Measurements from ENCODE around the gene ZMIZ1. TPM values are rescaled to one million over a fixed set of nuclear protein-coding genes. Genes with fewer than 3 reads are reported as not detected.

The ZMIZ1 gene
- total RNA-seq, 1 experiment from 2014 or later, result 23.5 TPM

DNA sequence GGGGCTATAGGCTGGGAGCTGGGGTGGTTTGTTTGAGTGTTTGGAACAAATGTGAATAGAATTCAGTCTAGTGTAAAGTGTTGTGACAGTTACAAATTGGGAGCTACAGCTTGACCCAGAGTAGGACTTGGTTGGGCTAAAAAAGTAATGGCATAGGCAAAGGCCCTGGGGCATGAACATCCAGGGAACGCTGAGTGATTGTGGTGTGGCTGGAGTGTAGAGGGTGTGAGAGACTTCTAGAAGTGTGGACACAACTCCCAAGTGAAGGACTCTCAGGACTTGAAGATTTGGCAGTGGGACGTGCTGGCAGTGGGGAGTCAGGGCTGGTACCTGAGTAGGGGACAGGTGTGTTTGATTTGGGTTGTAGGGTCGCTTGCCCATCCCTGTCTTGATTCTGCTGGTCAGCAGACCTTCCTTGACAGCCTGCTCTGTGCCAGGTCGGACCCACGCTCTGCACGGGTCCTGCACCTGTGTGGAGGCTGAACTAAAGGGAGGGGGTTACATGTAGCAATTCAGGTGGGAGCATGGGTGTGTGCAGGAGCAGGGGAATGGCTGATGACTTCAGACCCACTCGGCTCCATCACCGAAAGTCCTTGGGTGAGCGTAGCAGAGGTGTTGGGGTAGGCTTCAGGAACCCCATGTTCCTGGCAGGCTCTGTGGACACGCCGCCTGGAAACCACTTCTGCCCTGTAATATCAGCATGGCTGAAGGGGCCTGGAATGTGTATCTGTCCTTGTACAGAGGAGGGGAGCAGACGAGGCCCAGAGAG lies 43.3 kb downstream of the ZMIZ1 start:
- Mint-ChIP-seq H3K27ac (ENCODE audit: unreplicated experiment) (peak overlapping the region; percentile 52), H3K9me3 (ENCODE audit: low read depth, unreplicated experiment) (no peaks in the 10 kb centered on the region), H3K4me1 (ENCODE audit: low read depth, unreplicated experiment) (peaks cover 65% of the 10 kb centered on the region), H3K27me3 (ENCODE audit: unreplicated experiment) (no peaks in the 10 kb centered on the region), H3K4me3 (ENCODE audit: low read depth, unreplicated experiment) (peak overlapping the region; percentile 36), H3K36me3 (ENCODE audit: insufficient read depth, unreplicated experiment) (peaks cover 8% of the 10 kb centered on the region)
- TF ChIP-seq CTCF (IDR thresholded peaks at IDR 0.05; ENCODE audit: unreplicated experiment), result no peak
- CTCF ChIA-PET, result interaction anchor here (0.8 to 1.7 kb wide), 10 partner anchors 9 to 137 kb away, joined by 3 to 6 read pairs (median 4); no protein-coding TSS in a partner anchor
- intact Hi-C loops (cut with micrococcal nuclease; ENCODE audit: unreplicated experiment), result loop anchor here (5.0 kb wide), 1 partner anchor 40 kb away; no protein-coding TSS in a partner anchor
- no peak for DNase-seq
- no TSS peak for BruUV-seq (replicated peaks)

- H3K9me3 Mint-ChIP-seq (ENCODE audit: low read depth, unreplicated experiment), result no peaks in the 10 kb centered on the region
- H3K4me1 Mint-ChIP-seq (ENCODE audit: low read depth, unreplicated experiment), result peaks cover 68% of the 10 kb centered on the region
- CTCF ChIA-PET, result interaction anchor here (0.6 kb wide), 1 partner anchor 8 kb away, joined by 3 read pairs; no protein-coding TSS in a partner anchor
Observed at GRCh38 chr10:79112881-79113431, 44.2 kb downstream of the ZMIZ1 start.

GRCh38 chr10:79113827-79114226 lies 45.1 kb downstream of the ZMIZ1 start:
- intact Hi-C loops (cut with micrococcal nuclease; ENCODE audit: unreplicated experiment), result loop anchor here (5.0 kb wide), 1 partner anchor 42 kb away; no protein-coding TSS in a partner anchor
- H3K27ac Mint-ChIP-seq (ENCODE audit: unreplicated experiment), result peak overlapping the region; percentile 52
- no peaks in the 10 kb centered on the region for H3K27me3 Mint-ChIP-seq (ENCODE audit: unreplicated experiment)
- peaks cover 66% of the 10 kb centered on the region for H3K4me1 Mint-ChIP-seq (ENCODE audit: low read depth, unreplicated experiment)
- H3K36me3 Mint-ChIP-seq (ENCODE audit: insufficient read depth, unreplicated experiment), result peaks cover 8% of the 10 kb centered on the region
- DNase-seq, result no peak
- BruUV-seq (replicated peaks), result no TSS peak
- CTCF ChIA-PET, result interaction anchor here (0.5 to 0.7 kb wide), 2 partner anchors 40 to 1084 kb away, joined by 3 to 5 read pairs; partner anchors contain the start of gene POLR3A
- H3K9me3 Mint-ChIP-seq (ENCODE audit: low read depth, unreplicated experiment), result no peaks in the 10 kb centered on the region
- TF ChIP-seq CTCF (IDR thresholded peaks at IDR 0.05; ENCODE audit: unreplicated experiment), result no peak
- H3K4me3 Mint-ChIP-seq (ENCODE audit: low read depth, unreplicated experiment), result no peak overlapping the region

More at GRCh38 chr10:79112881-79113431, 44.2 kb downstream of the ZMIZ1 start:
- no peaks in the 10 kb centered on the region for H3K27me3 Mint-ChIP-seq (ENCODE audit: unreplicated experiment)
- peak overlapping the region; percentile 38 for H3K4me3 Mint-ChIP-seq (ENCODE audit: low read depth, unreplicated experiment)
- H3K27ac Mint-ChIP-seq (ENCODE audit: unreplicated experiment), result peak overlapping the region; percentile 52
- BruUV-seq (replicated peaks), result no TSS peak
- peaks cover 8% of the 10 kb centered on the region for H3K36me3 Mint-ChIP-seq (ENCODE audit: insufficient read depth, unreplicated experiment)
- no peak for TF ChIP-seq CTCF (IDR thresholded peaks at IDR 0.05; ENCODE audit: unreplicated experiment)
- intact Hi-C loops (cut with micrococcal nuclease; ENCODE audit: unreplicated experiment), result loop anchor here (5.0 kb wide), 1 partner anchor 41 kb away; no protein-coding TSS in a partner anchor
- DNase-seq, result peak; percentile 66

DNA sequence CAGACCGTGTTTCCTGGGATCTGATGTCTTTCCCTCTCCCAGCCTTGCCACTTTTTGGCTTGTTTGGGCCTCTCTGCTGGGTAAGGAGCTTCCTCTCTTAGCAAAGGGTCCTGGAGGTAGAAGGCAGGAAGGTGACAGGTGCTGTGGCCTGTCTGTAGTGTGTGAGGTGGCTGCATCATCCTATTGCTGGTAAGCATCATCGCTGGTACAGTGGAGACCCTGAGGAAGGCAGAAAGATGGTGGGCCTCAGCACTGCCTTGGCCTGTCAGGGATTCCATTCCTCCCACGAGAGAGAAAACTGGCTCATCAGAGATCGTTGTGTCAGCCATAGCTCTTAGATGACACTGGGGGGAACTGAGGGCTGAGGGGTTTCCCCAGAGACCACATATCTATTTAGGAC lies 46.5 kb downstream of the ZMIZ1 start:
- no peak overlapping the region for H3K4me3 Mint-ChIP-seq (ENCODE audit: low read depth, unreplicated experiment)
- BruUV-seq (replicated peaks), result no TSS peak
- no peaks in the 10 kb centered on the region for H3K9me3 Mint-ChIP-seq (ENCODE audit: low read depth, unreplicated experiment)
- intact Hi-C loops (cut with micrococcal nuclease; ENCODE audit: unreplicated experiment), result no loop called here
- H3K27ac Mint-ChIP-seq (ENCODE audit: unreplicated experiment), result no peak overlapping the region
- no peaks in the 10 kb centered on the region for H3K27me3 Mint-ChIP-seq (ENCODE audit: unreplicated experiment)
- H3K36me3 Mint-ChIP-seq (ENCODE audit: insufficient read depth, unreplicated experiment), result peaks cover 8% of the 10 kb centered on the region
- no peak for TF ChIP-seq CTCF (IDR thresholded peaks at IDR 0.05; ENCODE audit: unreplicated experiment)
- no peak for DNase-seq
- CTCF ChIA-PET, result no interaction called here
- peaks cover 60% of the 10 kb centered on the region for H3K4me1 Mint-ChIP-seq (ENCODE audit: low read depth, unreplicated experiment)

Measured in Calu3 (cell line).